GM18520 (cell line): ENCODE measurements around the gene ELOVL5.
A peak's percentile ranks its signal among the peaks of the same experiment; 100 is the strongest.

ENCODE experiments used
- ATAC-seq: cut with Tn5 transposase; IDR thresholded peaks from one replicate; pipeline ENCODE4 v1.9.1; 2021; ENCODE audit not compliant: unreplicated experiment

The ELOVL5 gene

DNA sequence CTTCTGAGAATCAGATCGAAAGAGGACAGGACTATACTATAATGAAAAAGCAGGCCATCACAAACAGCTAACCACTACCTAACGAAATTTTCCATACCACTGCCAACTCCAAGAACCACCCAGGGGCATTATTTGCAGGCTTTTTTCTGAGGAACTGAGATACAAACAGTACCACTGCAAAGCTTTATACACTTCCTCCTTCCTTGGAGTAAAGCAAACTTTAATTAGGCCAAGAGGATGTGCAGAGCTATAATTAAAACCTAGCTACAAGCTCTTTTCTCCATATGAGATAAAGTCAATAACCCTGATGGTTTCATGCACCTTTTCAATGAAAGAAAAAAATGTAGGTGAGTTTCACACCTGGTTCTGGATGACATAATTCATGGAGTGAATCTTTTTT, 68.5 kb downstream of the ELOVL5 start:
- no peak for ATAC-seq

DNA sequence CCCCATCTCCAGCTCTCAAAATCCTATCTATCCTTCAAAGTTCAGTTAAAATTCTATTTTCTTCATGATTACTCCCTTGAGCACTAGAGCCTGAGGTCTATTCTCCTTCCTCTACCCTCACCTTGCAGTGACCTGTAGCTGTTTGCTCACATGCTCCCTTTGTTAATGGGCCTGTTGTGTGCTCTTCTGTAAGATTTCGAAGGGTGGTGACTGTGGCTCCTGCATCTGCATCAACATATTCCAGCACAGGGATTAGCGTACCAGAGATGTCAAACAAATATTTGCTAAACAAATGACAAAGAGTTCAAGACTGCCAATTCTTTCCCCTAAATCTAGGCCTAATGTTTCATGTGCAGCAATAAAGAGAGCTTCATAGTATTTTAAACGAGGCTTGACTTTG, 69.5 kb downstream of the ELOVL5 start:
- ATAC-seq: no peak

DNA sequence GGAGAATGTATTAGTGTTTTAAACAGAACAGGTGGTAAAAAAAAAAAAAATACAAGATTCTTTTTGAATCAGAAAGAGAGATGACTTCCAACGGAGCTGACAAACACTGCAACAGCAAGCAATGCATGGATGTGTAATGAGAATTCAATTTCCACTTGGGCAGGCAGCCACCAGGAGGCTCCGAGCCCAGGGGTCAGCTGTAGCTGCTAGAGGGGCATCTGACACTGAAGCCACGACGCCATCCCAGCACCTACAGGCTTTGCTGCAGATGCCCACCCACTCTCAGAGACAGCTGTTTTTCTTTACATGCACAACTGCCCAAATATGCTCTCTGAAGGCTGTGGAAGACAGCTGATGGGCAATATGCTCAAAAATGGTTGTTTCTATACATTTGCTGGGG, 75.4 kb downstream of the ELOVL5 start:
- no peak for ATAC-seq

DNA sequence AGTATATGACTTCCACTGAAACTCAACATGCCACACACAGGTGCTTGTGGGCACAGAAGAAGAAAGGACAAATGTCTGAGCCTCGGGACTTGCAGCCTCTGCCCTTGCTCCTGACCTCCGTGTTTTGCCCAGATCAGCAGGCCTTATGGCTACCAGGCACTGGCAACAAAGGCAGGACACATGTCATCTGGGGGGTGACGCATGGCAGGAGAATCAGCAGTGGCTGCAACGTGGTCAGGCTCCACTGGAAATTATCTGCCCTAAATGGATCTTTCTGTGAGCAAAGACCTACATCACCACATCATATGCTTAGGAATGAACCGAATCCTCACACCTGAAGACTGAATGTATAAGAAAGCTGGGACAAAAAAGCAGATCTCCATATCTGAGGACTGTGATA, 78.9 kb downstream of the ELOVL5 start:
- ATAC-seq: no peak

DNA sequence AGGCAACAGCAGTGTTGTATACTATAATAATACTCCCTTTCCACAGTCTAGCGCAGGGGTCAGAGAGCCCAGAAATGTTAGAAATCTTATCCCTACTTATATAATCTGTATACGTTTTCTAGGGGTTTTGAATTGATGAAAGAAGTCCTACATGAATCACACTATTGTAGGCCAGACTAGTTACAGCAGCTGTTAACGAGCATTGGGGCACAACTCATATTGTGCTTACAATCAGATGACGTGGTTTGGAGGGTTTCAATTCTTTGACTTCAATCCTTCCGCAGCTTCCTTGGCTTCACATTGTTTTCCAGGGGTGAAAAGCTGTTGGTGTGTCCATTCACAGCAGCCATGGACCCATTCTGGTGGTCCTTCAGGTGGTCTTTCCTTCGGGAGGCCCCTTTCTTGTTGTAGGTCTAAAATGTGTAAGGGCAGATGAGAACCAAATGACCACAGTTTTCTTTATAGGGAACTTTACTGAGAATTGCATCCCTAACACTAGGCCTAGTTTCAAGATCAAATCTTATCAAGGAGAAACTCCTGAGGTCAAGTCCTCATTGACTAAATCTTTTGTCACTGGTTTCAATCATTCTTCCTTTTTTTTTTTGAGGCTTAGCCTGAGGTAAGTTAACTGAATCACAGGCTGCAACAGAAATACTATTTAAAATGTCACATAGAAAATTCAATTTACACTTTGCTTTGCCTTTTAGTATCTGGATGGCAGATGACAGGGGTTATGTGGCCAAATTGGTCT, 79.7 kb downstream of the ELOVL5 start:
- ATAC-seq: no peak

DNA sequence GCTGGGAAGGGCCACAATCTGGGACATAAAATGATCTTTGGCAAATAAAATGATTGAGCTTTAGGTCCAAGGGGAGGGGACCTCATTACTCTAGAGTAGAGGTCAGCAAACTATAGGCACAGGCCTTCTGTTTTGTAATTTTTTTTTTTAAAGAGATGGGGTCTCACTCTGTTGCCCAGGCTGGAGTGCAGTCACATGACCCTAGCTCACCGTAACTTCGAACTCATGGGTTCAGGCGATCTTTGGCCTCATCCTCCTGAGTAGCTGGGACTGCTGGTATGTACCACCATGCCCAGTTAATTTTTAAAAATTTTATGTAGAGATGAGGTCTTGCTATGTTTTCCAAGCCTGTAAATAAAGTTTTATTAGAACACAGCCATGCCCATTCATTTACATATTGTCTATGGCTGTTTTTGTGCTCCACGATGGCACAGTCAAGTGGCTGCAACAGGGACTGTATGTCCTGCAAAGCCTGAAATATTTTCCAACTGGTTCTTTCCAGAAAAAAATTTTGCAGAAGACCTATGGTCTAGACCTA, 82.1 kb downstream of the ELOVL5 start:
- ATAC-seq: no peak

DNA sequence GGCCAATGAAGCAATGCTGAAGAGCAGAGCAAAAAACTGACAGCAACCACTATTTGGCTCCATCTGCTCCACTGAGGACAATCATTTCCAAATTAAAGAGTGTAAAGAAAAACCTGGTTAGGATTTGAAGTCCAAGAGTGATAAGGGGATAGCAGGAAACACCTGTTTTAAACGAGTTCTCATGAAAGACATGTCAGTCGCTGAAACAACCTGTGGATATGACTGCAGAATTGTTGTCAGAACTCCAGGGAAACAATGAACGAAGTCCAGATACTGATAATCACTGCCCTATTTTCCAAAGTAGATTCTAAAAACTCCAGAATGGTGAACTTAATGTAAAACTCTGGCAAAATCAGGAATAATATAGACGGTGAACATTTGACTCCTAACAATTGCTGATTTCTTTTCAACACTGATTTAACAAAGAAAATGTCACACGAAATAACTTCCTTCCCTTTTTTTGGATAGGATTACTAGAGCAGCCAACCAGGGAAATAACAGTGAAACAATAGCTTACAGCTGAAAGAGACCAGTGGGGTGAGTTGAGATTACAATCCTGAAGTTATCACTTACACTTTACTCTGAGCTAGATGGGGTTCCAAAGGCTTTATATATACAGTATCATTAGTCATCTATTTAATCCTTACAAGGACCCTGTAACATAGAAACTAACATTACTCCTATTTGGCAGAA, 83.7 kb downstream of the ELOVL5 start:
- no peak for ATAC-seq

DNA sequence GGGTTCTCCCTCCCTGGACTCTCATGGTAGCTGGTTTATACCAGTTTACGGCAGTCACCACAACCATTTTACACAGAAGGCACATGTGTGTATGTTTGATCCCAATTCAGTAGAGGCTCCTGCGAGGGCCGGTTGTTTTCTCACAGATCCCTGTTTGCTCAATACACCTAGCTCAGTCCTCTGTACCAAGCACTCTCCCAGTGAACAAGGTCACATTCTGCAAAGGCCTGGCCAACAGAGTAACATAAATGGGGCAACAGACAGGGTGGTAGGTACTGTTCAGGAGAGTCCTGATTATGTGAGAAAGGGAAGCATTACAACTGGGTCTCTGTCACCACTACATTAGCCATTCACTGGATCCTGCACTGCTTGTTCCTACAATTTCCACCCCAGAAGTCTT, 84.4 kb downstream of the ELOVL5 start:
- no peak for ATAC-seq

DNA sequence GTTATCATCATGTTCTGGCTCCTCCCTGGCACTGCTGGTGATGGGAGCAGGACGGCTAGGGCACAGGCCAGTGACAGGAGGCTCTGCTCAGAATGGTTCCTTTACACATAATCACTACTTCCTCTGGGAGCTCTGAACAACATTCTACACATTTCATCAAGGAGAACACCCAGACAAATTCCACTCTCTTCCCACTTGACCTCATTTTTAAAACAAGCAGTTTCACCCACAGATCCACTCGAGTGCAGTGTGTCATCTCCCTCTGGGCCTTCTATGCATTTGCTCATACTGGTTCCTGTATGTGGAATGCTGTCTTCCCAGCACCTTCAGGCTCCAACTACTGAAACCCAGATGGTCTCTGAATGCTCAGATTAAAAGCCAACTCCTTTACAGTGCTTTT, 84.8 kb downstream of the ELOVL5 start:
- ATAC-seq: no peak

DNA sequence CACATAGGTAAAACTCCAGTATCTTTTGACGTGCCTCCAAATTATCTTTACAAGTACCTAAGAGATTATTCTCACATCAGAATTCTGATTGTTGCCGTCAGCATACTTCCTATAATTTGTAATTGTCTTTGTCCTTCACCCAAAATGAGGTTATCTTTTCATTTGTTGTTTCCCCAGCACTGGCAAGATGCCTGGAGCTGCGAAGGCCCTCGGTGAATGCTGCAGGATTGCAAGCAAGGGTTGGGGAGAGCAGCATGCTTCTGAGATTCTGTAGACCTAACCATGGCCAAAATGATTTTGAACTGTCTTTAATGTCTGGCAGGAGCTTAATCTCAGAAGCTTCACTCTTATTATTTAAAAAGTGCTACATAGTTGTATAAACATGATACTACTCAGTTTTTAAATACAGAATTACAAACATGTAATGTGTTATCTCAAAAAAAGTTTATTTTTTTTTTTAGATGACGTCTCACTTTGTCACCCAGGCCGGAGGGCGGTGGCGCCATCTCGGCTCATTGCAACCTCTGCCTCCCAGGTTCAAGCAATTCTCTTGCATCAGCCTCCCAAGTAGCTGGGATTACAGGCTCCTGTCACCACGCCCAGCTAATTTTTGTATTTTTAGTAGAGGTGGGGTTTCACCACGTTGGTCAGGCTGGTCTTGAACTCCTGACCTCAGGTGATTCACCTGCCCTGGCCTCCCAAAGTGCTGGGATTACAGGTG, 88.7 kb downstream of the ELOVL5 start:
- no peak for ATAC-seq

DNA sequence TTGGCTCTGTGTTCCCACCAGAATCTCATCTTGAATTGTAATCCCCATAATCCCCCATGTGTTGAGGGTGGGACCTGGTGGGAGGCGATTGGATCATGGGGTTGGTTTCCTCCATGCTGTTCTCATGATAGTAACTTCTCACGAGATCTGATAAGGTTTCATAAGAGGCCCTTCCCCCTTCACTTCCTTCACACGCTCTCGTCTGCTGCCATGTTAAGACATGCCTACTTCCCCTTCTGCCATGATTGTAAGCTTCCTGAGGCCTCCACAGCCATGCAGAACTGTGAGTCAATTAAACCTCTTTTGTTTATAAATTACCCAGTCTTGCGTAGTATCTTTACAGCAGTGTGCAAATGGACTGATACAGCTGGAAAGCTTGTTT, 90.0 kb downstream of the ELOVL5 start:
- ATAC-seq: no peak

DNA sequence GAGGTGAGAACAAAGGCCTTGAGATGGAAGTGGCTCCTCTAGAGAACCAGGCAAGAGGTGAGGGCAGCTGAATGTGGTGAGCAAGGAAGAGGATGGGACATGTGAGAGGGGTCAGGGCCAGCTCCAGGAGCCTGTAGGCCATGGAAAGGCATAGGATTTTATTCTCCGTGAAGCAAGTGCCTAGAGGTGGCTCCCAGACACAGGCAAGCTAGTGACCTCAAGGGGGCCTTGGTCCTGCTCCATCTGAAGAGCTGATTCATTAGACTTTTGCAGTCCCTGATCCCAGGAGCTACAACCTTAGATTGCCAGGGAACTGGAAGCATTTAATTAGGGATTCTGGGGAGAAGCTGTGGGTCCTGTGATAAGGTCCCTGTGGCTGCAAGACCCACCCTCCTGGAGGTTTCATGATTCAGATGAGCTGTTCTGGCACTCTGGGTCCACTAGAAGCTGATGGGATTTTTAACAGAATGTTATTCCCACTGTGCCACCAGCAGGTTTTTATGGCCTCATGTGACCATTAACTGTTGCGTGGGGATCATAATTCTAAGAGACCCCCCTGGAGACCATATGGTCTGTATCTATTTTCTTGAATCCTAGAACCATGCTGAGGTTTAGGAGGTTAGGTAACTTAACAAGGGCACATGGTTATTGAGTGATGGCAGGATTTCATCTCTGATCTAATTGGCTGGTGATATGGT, 90.5 kb downstream of the ELOVL5 start:
- no peak for ATAC-seq

DNA sequence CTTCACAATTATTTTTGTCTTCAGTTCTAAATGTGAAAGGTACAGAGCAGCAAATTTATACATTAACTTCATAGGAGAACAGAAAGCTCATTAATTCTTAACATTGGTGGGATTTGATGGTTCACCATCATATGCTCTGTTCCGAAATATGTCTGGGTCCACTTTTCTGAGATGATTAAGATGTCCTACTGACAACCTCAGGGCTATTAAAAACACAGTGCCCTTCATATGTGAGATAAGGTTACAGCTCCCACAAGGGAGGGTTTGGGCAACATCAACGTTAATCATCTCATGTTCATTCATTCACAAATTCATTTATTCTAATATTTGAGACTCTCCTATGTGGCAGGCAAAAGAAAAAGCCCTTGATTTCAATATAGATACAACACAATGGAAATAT, 91.2 kb downstream of the ELOVL5 start:
- ATAC-seq: no peak

DNA sequence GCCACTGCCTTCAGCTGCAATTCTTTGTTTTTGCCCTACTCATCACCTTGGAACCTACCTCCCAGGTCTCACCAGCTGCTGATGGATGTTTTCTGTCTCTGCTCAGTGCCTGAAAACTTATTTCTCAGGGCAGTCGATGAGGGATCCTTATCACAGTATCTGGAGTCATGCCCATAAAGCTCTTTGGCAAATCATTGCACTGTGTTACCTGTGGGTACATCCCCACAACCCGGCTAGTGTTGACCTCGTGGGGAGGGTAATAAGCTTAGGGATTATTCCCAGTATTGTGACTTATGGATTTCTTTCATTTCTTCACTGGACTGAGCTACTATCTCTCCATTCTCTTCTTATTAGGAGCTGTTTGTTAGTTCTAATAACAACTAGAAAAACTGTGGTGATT, 91.7 kb downstream of the ELOVL5 start:
- no peak for ATAC-seq

DNA sequence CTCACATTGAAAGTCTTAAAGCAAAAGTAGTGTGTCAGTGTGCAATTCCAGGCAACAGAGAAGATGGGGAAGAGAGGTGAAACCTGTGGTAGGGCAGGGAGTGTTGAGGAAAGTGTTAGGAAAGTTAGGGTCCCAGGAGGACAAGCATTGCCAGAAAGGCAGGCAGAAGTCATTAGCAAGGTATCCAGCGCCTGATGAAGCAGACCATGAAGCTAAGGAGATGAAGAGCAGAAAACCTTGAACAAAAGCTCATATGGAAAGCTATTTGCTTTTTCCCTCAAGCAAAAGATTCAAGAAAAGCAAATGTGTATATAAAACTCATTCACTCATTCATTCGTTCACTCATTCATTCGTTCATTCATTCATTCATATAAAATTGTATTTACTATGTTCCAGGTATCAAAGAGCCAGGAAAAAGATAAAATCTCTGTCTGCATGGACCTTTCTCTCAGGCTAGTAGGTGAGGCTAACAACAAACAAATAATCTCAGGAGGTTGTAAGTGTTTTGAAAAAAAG, 96.5 kb downstream of the ELOVL5 start:
- ATAC-seq: no peak

DNA sequence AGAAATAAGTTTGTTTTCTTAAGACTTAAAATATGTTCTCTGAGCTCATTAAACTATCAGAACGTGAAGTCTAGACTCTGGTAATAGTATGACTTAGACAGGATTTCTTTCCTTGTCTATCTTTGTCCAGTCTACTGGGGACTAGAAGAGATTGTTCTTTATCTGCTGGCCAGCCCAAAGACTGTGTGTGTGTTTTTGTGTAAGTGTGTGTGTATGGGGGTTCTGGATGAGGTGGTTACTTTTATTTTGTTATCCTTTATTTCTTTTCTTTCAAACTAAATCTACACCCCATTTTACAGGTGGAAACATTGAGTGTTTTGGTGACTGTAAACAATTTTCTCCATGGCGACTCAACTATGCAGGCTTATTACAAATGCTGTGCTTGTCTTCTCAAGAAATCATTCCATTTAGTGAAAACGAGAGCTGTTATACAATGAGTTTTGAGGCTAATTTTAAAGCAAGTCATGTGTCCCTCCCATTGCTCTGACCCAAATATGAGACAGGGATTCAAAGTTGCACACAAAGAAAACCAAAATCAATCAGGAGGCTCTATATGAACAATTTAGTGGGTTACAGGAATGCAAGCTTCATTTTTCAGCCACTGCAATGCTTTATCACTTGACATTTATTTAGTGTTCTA, 97.6 kb downstream of the ELOVL5 start:
- ATAC-seq: no peak

DNA sequence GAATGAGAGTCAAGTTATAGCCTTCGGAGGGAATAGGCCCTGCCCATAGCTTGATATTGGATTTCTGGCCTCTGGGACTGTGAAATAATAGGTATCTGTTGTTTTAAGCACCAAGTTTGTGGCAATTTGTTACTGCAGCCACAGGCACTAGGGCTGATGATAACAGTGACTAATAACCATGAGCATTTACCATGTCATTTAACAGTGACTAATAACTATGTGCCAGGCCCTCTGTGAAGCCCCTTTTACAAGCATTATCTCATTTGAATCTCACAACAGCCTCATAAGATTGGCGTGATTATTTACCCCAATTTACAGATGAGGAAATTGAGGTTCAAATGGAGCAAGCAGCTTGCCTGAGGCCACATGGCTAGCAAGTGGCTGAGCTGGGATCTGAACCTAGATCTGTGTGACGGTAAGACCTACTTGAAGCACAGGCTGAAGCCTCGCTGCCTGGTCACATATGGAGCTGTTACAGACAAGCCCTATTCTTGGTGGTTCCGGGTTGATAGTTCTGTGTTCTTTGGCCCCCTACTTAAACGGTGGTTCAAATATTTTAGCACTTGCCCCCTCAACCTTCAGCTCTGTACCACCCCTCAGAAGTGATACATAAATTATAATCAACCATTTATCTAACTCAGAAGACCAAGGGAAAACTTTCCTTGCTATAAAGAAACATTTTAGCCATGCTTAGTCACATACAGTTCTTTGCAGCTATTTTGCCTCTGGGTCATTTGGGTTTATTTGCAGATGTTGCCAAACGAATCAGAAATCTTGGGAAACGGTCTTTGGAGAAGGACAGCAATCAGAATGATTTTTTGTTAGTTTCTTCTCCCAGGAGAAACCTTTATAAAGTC, 98.3 kb downstream of the ELOVL5 start:
- peak; percentile 52 for ATAC-seq

DNA sequence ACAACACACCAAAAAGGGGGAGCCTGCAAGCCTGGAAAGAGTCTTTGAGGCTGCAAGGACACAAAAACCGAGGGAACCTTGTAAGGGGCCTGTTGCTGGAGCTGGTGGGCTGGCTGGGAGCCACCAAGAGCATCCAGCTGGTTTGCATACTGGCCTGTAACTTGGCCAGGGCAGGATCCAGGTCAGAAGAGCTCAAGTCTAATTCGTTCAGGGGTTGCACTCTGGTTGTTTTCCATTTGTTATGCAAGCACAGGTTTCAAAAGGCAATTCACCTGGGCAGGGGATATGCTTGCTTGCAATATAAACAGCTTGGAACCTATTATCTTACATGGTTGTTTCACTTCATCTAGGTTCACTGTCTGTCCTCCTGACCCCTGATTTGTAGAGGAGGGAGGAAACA, 101.8 kb downstream of the ELOVL5 start:
- ATAC-seq: no peak

DNA sequence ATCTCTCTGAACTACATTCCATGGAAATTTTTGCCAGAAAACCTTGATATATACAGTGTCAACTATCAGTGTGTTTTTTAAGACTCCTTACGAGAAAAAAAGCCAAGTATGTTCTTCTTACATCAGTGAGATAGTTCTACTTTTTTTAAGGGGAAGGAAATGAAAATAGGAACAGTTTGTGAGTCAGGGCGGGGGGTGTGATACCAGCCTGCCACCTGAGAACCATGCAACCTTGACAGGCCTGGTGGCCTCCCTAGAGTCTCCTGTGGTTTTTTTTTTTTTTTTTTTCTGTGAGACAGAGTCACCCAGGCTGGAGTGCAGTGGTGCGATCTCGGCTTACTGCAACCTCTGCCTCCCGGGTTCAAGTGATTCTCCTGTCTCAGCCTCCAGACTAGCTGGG, 103.8 kb downstream of the ELOVL5 start:
- peak; percentile 78 for ATAC-seq
